ENCODE data around the gene ABHD10.

Gene ABHD10

GRCh38 chr3:111978583-111979433 lies at the start of gene ABHD10:
TSS of gene ABHD10 (plus strand) at chr3:111979026. CDS start at chr3:111979062, 36 bp downstream.
- peak; percentile 88 for DNase-seq

GRCh38 chr3:111929484-111929883 lies 49.3 kb upstream of the ABHD10 start:
- DNase-seq, result no peak

- no peak for DNase-seq
These were observed 45.9 kb upstream of the ABHD10 start for GRCh38 chr3:111932946-111933345.

- DNase-seq, result no peak
These were observed 42.5 kb upstream of the ABHD10 start for GRCh38 chr3:111936191-111936841.

- DNase-seq, result no peak
These were observed 41.9 kb upstream of the ABHD10 start for GRCh38 chr3:111936967-111937366.

- DNase-seq, result no peak
These were observed 41.0 kb upstream of the ABHD10 start for GRCh38 chr3:111937871-111938270.

- DNase-seq, result no peak
These were observed 39.0 kb upstream of the ABHD10 start for GRCh38 chr3:111939873-111940272.

GRCh38 chr3:111943533-111943932 lies 35.3 kb upstream of the ABHD10 start:
- no peak for DNase-seq

- DNase-seq, result no peak
These were observed 34.5 kb upstream of the ABHD10 start for GRCh38 chr3:111944372-111944771.

- DNase-seq, result no peak
These were observed 31.6 kb upstream of the ABHD10 start for GRCh38 chr3:111947231-111947630.

GRCh38 chr3:111948786-111949185 lies 30.0 kb upstream of the ABHD10 start:
- no peak for DNase-seq

GRCh38 chr3:111949712-111950111 lies 29.1 kb upstream of the ABHD10 start:
- DNase-seq, result no peak

- DNase-seq, result no peak
These were observed 27.8 kb upstream of the ABHD10 start for GRCh38 chr3:111951032-111951431.

GRCh38 chr3:111952086-111952485 lies 26.7 kb upstream of the ABHD10 start:
- DNase-seq, result no peak

GRCh38 chr3:111952866-111953450 lies 25.9 kb upstream of the ABHD10 start:
- DNase-seq, result no peak

- DNase-seq, result no peak
These were observed 24.4 kb upstream of the ABHD10 start for GRCh38 chr3:111954228-111954990.

GRCh38 chr3:111955876-111956275 lies 22.9 kb upstream of the ABHD10 start:
- no peak for DNase-seq

- no peak for DNase-seq
These were observed 22.4 kb upstream of the ABHD10 start for GRCh38 chr3:111956449-111956848.

- no peak for DNase-seq
These were observed 21.7 kb upstream of the ABHD10 start for GRCh38 chr3:111956995-111957734.

GRCh38 chr3:111961461-111962164 lies 17.2 kb upstream of the ABHD10 start:
- DNase-seq, result no peak

- no peak for DNase-seq
These were observed 15.4 kb upstream of the ABHD10 start for GRCh38 chr3:111963424-111963823.

GRCh38 chr3:111965484-111965883 lies 13.3 kb upstream of the ABHD10 start:
- DNase-seq, result no peak
